GM23248 (cell line): ENCODE data around the gene CNTNAP5. TPM values are rescaled to one million over a fixed set of nuclear protein-coding genes. Genes with fewer than 3 reads are reported as not detected.
A peak's percentile ranks its signal among the peaks of the same experiment; 100 is the strongest.

Source experiments
- DNase-seq: peaks from one replicate; pipeline ENCODE4 v3.0.0-alpha.2; 2015
- H2AFZ ChIP-seq: fragments of 200-600 bp; sonication (generic); 2 replicates; pipeline ENCODE4 v1.6.1; 2016; ENCODE audit warnings: antibody characterized with exemption
- H3F3A ChIP-seq: fragments of 200-600 bp; sonication (generic); 2 replicates; pipeline ENCODE4 v1.6.1; 2016; ENCODE audit warnings: mild to moderate bottlenecking, antibody characterized with exemption, mixed run types; ENCODE audit not compliant: insufficient read depth
- H3K27ac ChIP-seq: fragments of 200-600 bp; sonication (generic); 2 replicates; pipeline ENCODE4 v1.5.1; 2016; ENCODE audit warnings: mild to moderate bottlenecking
- H3K27me3 ChIP-seq: fragments of 200-600 bp; sonication (generic); replicated peaks from 2 replicates; pipeline ENCODE4 v1.6.1; 2016; ENCODE audit warnings: mild to moderate bottlenecking; ENCODE audit not compliant: insufficient read depth
- H3K36me3 ChIP-seq: fragments of 200-600 bp; sonication (generic); 2 replicates; pipeline ENCODE4 v1.6.1; 2016; ENCODE audit warnings: low read depth, mild to moderate bottlenecking
- H3K4me1 ChIP-seq: fragments of 200-600 bp; sonication (generic); 2 replicates; pipeline ENCODE4 v1.6.1; 2016; ENCODE audit warnings: mild to moderate bottlenecking; ENCODE audit not compliant: insufficient read depth
- H3K4me2 ChIP-seq: fragments of 200-600 bp; sonication (generic); one replicate; pipeline ENCODE4 v1.6.1; 2016; ENCODE audit warnings: mild to moderate bottlenecking; ENCODE audit not compliant: unreplicated experiment
- H3K4me3 ChIP-seq: fragments of 200-600 bp; sonication (generic); 2 replicates; pipeline ENCODE4 v1.5.1; 2016; ENCODE audit warnings: mild to moderate bottlenecking
- H3K79me2 ChIP-seq: fragments of 200-600 bp; sonication (generic); 2 replicates; pipeline ENCODE4 v1.6.1; 2016; ENCODE audit warnings: mild to moderate bottlenecking; ENCODE audit not compliant: insufficient read depth
- H3K9ac ChIP-seq: fragments of 200-600 bp; sonication (generic); 2 replicates; pipeline ENCODE4 v1.6.1; 2016; ENCODE audit warnings: mild to moderate bottlenecking
- H3K9me2 ChIP-seq: fragments of 200-600 bp; sonication (generic); 2 replicates; pipeline ENCODE4 v1.6.1; 2016; ENCODE audit warnings: mixed run types, mild to moderate bottlenecking, moderate library complexity; ENCODE audit not compliant: insufficient read depth
- H3K9me3 ChIP-seq: fragments of 200-600 bp; sonication (generic); one replicate; pipeline ENCODE4 v1.6.1; 2017; ENCODE audit warnings: low read depth
- H4K20me1 ChIP-seq: fragments of 200-600 bp; sonication (generic); 2 replicates; pipeline ENCODE4 v1.6.0; 2016; ENCODE audit not compliant: insufficient read depth
- EZH2 ChIP-seq: fragments of 200-600 bp; sonication (generic); IDR thresholded peaks from 2 replicates; pipeline ENCODE4 v1.6.1; 2018; ENCODE audit warnings: antibody characterized with exemption, mild to moderate bottlenecking; ENCODE audit not compliant: insufficient read depth, poor library complexity, severe bottlenecking
- EZH2phosphoT487 ChIP-seq: fragments of 200-600 bp; sonication (generic); IDR thresholded peaks from 2 replicates; pipeline ENCODE4 v1.6.1; 2018; ENCODE audit warnings: antibody characterized with exemption, moderate library complexity, mild to moderate bottlenecking, low read depth; ENCODE audit not compliant: insufficient read depth
- WGBS, 2 experiments: methylation state at CpG; one replicate each; pipeline ENCODE4 v1.1.6; 2015 to 2017; ENCODE audit warnings: low lambda C conversion rate in 2 of 2, low coverage in 1 of 2; ENCODE audit errors: missing lambda C conversion rate in 2 of 2; 5-methylcytosine and 5-hydroxymethylcytosine counted together
- in situ Hi-C: fragments of 300-500 bp; cut with MboI; formaldehyde crosslinking; loops from 2 replicates; pipeline ENCODE4 v1.15.0; 2020
- polyA plus RNA-seq: library from polyadenylated mRNA; unstranded; fragments of >200 nt; fragmentation: Nextera tagmentation; extraction: Ambion mirVana; gene quantifications from 2 replicates; pipeline ENCODE4 v1.2.1, GENCODE V29; 2016
- total RNA-seq: library from RNA; depleted of rRNA; stranded (reverse); fragments of >200 nt; shearing (Covaris generic); gene quantifications from 2 replicates; pipeline ENCODE4 v1.2.3, GENCODE V29; 2014

The CNTNAP5 gene
- total and polyA plus RNA-seq, 2 experiments from 2014 or later: not detected

DNA sequence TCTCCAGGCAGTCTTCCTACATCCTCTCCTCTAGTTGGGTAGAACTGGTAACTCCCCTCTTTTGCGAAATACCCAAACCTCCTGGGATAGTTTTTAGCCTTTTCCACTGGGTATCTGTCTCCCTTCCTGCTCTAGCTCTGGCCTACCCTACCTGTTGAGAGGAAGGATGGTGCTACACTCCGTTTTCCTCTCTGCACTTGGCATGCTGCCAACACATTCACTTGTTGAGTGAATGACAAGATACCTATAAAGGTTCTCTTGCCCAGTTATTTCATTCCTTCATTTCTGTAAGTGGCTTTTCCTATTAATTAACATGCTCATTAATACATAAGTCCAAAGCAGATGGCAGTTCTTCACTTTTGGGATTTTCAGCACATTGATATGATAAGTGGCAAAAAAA lies 293.8 kb downstream of the CNTNAP5 start:
- no peaks in the 10 kb centered on the region for H3K9me3 ChIP-seq
- no peaks in the 10 kb centered on the region for H4K20me1 ChIP-seq
- H3F3A ChIP-seq: no peaks in the 10 kb centered on the region
- peak; percentile 0 for DNase-seq
- in situ Hi-C loops: no loop called here
- no peak overlapping the region for H3K4me2 ChIP-seq
- WGBS, 2 experiments: 18 to 22% methylated on average over 2 of the region's 2 CpGs
- no peaks in the 10 kb centered on the region for H3K79me2 ChIP-seq
- H2AFZ ChIP-seq: no peak overlapping the region
- no peak overlapping the region for H3K9ac ChIP-seq
- H3K9me2 ChIP-seq: no peaks in the 10 kb centered on the region
- no peak overlapping the region for H3K27ac ChIP-seq
- no peak overlapping the region for H3K4me3 ChIP-seq
- H3K36me3 ChIP-seq: no peaks in the 10 kb centered on the region
- H3K4me1 ChIP-seq: no peaks in the 10 kb centered on the region
- H3K27me3 ChIP-seq: no peaks in the 10 kb centered on the region
- TF ChIP-seq EZH2 (no peak), EZH2phosphoT487 (no peak)

DNA sequence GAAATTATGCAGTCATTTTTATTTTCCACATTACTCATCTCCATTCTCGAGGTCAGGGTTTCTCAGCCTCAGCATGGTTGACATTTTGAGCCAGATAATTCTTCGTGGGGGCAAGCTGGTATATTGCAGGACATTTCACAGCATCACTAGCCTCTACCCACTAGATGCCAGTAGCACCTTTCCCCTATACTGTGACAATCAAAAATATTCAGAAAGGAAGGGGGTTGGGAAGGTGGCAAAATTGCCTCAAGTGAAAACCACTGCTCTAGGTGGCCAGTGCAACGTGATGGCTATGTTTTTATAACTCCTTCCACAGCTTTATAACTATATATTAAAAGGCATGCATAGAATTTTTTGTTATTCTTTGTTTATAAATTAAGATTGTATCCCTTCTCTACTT lies 294.5 kb downstream of the CNTNAP5 start:
- H2AFZ ChIP-seq: no peak overlapping the region
- H3K27ac ChIP-seq: no peak overlapping the region
- WGBS, 2 experiments: 2 to 8% methylated on average over 3 of the region's 3 CpGs
- H3F3A ChIP-seq: no peaks in the 10 kb centered on the region
- no peaks in the 10 kb centered on the region for H3K36me3 ChIP-seq
- H4K20me1 ChIP-seq: no peaks in the 10 kb centered on the region
- H3K79me2 ChIP-seq: no peaks in the 10 kb centered on the region
- no peak overlapping the region for H3K4me2 ChIP-seq
- TF ChIP-seq EZH2phosphoT487 (no peak), EZH2 (no peak)
- no peaks in the 10 kb centered on the region for H3K4me1 ChIP-seq
- DNase-seq: no peak
- H3K4me3 ChIP-seq: no peak overlapping the region
- H3K9me3 ChIP-seq: no peaks in the 10 kb centered on the region
- H3K27me3 ChIP-seq: no peaks in the 10 kb centered on the region
- H3K9me2 ChIP-seq: no peaks in the 10 kb centered on the region
- no peak overlapping the region for H3K9ac ChIP-seq
- in situ Hi-C loops: no loop called here

GRCh38 chr2:124320051-124320688 lies 295.1 kb downstream of the CNTNAP5 start:
- Histone ChIP-seq H3K36me3 (no peaks in the 10 kb centered on the region), H3K9me3 (no peaks in the 10 kb centered on the region), H3K9ac (no peak overlapping the region), H2AFZ (no peak overlapping the region), H3K27ac (no peak overlapping the region), H3K4me3 (no peak overlapping the region), H3K4me2 (no peak overlapping the region), H4K20me1 (no peaks in the 10 kb centered on the region), H3F3A (no peaks in the 10 kb centered on the region), H3K4me1 (no peaks in the 10 kb centered on the region), H3K79me2 (no peaks in the 10 kb centered on the region), H3K27me3 (no peaks in the 10 kb centered on the region), H3K9me2 (no peaks in the 10 kb centered on the region)
- 22 to 31% methylated on average over 5 of the region's 5 CpGs for WGBS, 2 experiments
- in situ Hi-C loops: no loop called here
- no peak for DNase-seq
- no peak for TF ChIP-seq EZH2
- no peak for TF ChIP-seq EZH2phosphoT487

DNA sequence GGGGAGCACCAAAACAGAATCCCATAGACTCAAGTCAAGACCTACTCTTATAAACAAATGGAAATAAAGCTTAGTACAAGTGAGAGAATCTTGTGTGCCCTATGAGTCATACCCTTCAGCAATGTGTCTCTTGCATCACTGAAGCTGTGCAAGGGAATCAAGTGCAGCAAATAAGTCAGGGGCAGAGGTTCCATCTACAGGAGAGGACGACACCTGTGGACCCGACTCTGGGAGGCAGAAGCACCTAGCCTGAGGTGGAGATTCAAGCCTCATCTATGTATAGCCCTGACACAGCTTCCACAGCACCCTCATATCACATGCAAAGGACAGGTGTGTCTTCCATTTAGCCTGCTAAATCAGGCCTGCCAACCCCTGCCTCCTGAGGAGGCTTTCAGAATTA lies 298.2 kb downstream of the CNTNAP5 start:
- Histone ChIP-seq H3F3A (no peaks in the 10 kb centered on the region), H3K9me3 (no peaks in the 10 kb centered on the region), H3K79me2 (no peaks in the 10 kb centered on the region), H3K9ac (no peak overlapping the region), H3K4me3 (no peak overlapping the region), H3K36me3 (no peaks in the 10 kb centered on the region), H3K9me2 (no peaks in the 10 kb centered on the region), H3K4me2 (no peak overlapping the region), H3K27me3 (no peaks in the 10 kb centered on the region), H2AFZ (no peak overlapping the region), H3K27ac (no peak overlapping the region), H4K20me1 (no peaks in the 10 kb centered on the region), H3K4me1 (no peaks in the 10 kb centered on the region)
- in situ Hi-C loops: no loop called here
- TF ChIP-seq EZH2phosphoT487 (no peak), EZH2 (no peak)
- DNase-seq: peak; percentile 1
- WGBS, 2 experiments: 0% methylated on average over 2 of the region's 2 CpGs
